ENCODE data around the gene FGFBP2.

The FGFBP2 gene

GRCh38 chr4:15935504-15936402, 27.2 kb downstream of the FGFBP2 start:
- Histone ChIP-seq H3K27me3 (replicated peaks; ENCODE audit: control insufficient read depth, insufficient read depth, low read length, poor library complexity, severe bottlenecking) (no peaks in the 10 kb centered on the region), H3K36me3 (ENCODE audit: control insufficient read depth, insufficient read depth, low read length) (no peaks in the 10 kb centered on the region), H3K4me1 (ENCODE audit: control insufficient read depth, insufficient read depth, low read length, poor library complexity, severe bottlenecking) (no peaks in the 10 kb centered on the region), H3K27ac (ENCODE audit: insufficient read depth, low read length, poor library complexity, severe bottlenecking) (no peak overlapping the region), H3K9me3 (ENCODE audit: control insufficient read depth, low read length) (no peaks in the 10 kb centered on the region), H3K4me3 (ENCODE audit: insufficient read depth, low read depth, low read length, poor library complexity, severe bottlenecking) (no peak overlapping the region)
- no peak for DNase-seq

GRCh38 chr4:15934259-15934658, 28.7 kb downstream of the FGFBP2 start:
- DNase-seq = no peak
- no peaks in the 10 kb centered on the region for H3K27me3 ChIP-seq (replicated peaks; ENCODE audit: control insufficient read depth, insufficient read depth, low read length, poor library complexity, severe bottlenecking)
- H3K27ac ChIP-seq (ENCODE audit: insufficient read depth, low read length, poor library complexity, severe bottlenecking) = no peak overlapping the region
- no peak overlapping the region for H3K4me3 ChIP-seq (ENCODE audit: insufficient read depth, low read depth, low read length, poor library complexity, severe bottlenecking)
- H3K36me3 ChIP-seq (ENCODE audit: control insufficient read depth, insufficient read depth, low read length) = no peaks in the 10 kb centered on the region
- H3K4me1 ChIP-seq (ENCODE audit: control insufficient read depth, insufficient read depth, low read length, poor library complexity, severe bottlenecking) = no peaks in the 10 kb centered on the region
- H3K9me3 ChIP-seq (ENCODE audit: control insufficient read depth, low read length) = no peaks in the 10 kb centered on the region

GRCh38 chr4:15931451-15932210, 31.3 kb downstream of the FGFBP2 start:
- Histone ChIP-seq H3K27ac (ENCODE audit: insufficient read depth, low read length, poor library complexity, severe bottlenecking) (no peak overlapping the region), H3K27me3 (replicated peaks; ENCODE audit: control insufficient read depth, insufficient read depth, low read length, poor library complexity, severe bottlenecking) (no peaks in the 10 kb centered on the region), H3K36me3 (ENCODE audit: control insufficient read depth, insufficient read depth, low read length) (no peaks in the 10 kb centered on the region), H3K4me3 (ENCODE audit: insufficient read depth, low read depth, low read length, poor library complexity, severe bottlenecking) (no peak overlapping the region), H3K9me3 (ENCODE audit: control insufficient read depth, low read length) (no peaks in the 10 kb centered on the region), H3K4me1 (ENCODE audit: control insufficient read depth, insufficient read depth, low read length, poor library complexity, severe bottlenecking) (no peaks in the 10 kb centered on the region)
- DNase-seq = no peak

GRCh38 chr4:15930314-15930713, 32.7 kb downstream of the FGFBP2 start:
- Histone ChIP-seq H3K9me3 (ENCODE audit: control insufficient read depth, low read length) (no peaks in the 10 kb centered on the region), H3K27ac (ENCODE audit: insufficient read depth, low read length, poor library complexity, severe bottlenecking) (no peak overlapping the region), H3K4me3 (ENCODE audit: insufficient read depth, low read depth, low read length, poor library complexity, severe bottlenecking) (no peak overlapping the region), H3K36me3 (ENCODE audit: control insufficient read depth, insufficient read depth, low read length) (no peaks in the 10 kb centered on the region), H3K27me3 (replicated peaks; ENCODE audit: control insufficient read depth, insufficient read depth, low read length, poor library complexity, severe bottlenecking) (no peaks in the 10 kb centered on the region), H3K4me1 (ENCODE audit: control insufficient read depth, insufficient read depth, low read length, poor library complexity, severe bottlenecking) (no peaks in the 10 kb centered on the region)
- DNase-seq = no peak

GRCh38 chr4:15929540-15929939, 33.4 kb downstream of the FGFBP2 start:
- no peaks in the 10 kb centered on the region for H3K27me3 ChIP-seq (replicated peaks; ENCODE audit: control insufficient read depth, insufficient read depth, low read length, poor library complexity, severe bottlenecking)
- no peaks in the 10 kb centered on the region for H3K36me3 ChIP-seq (ENCODE audit: control insufficient read depth, insufficient read depth, low read length)
- no peak overlapping the region for H3K4me3 ChIP-seq (ENCODE audit: insufficient read depth, low read depth, low read length, poor library complexity, severe bottlenecking)
- no peak for DNase-seq
- H3K4me1 ChIP-seq (ENCODE audit: control insufficient read depth, insufficient read depth, low read length, poor library complexity, severe bottlenecking) = no peaks in the 10 kb centered on the region
- no peaks in the 10 kb centered on the region for H3K9me3 ChIP-seq (ENCODE audit: control insufficient read depth, low read length)
- no peak overlapping the region for H3K27ac ChIP-seq (ENCODE audit: insufficient read depth, low read length, poor library complexity, severe bottlenecking)

- Histone ChIP-seq H3K36me3 (ENCODE audit: control insufficient read depth, insufficient read depth, low read length) (no peaks in the 10 kb centered on the region), H3K4me3 (ENCODE audit: insufficient read depth, low read depth, low read length, poor library complexity, severe bottlenecking) (no peak overlapping the region), H3K4me1 (ENCODE audit: control insufficient read depth, insufficient read depth, low read length, poor library complexity, severe bottlenecking) (no peaks in the 10 kb centered on the region), H3K9me3 (ENCODE audit: control insufficient read depth, low read length) (no peaks in the 10 kb centered on the region), H3K27me3 (replicated peaks; ENCODE audit: control insufficient read depth, insufficient read depth, low read length, poor library complexity, severe bottlenecking) (no peaks in the 10 kb centered on the region), H3K27ac (ENCODE audit: insufficient read depth, low read length, poor library complexity, severe bottlenecking) (no peak overlapping the region)
- no peak for DNase-seq
Observed at GRCh38 chr4:15928883-15929282, 34.1 kb downstream of the FGFBP2 start.

GRCh38 chr4:15926486-15926885, 36.5 kb downstream of the FGFBP2 start:
- no peaks in the 10 kb centered on the region for H3K36me3 ChIP-seq (ENCODE audit: control insufficient read depth, insufficient read depth, low read length)
- no peak for DNase-seq
- no peaks in the 10 kb centered on the region for H3K27me3 ChIP-seq (replicated peaks; ENCODE audit: control insufficient read depth, insufficient read depth, low read length, poor library complexity, severe bottlenecking)
- no peaks in the 10 kb centered on the region for H3K9me3 ChIP-seq (ENCODE audit: control insufficient read depth, low read length)
- H3K27ac ChIP-seq (ENCODE audit: insufficient read depth, low read length, poor library complexity, severe bottlenecking) = no peak overlapping the region
- H3K4me1 ChIP-seq (ENCODE audit: control insufficient read depth, insufficient read depth, low read length, poor library complexity, severe bottlenecking) = no peaks in the 10 kb centered on the region
- no peak overlapping the region for H3K4me3 ChIP-seq (ENCODE audit: insufficient read depth, low read depth, low read length, poor library complexity, severe bottlenecking)

GRCh38 chr4:15925830-15926229, 37.1 kb downstream of the FGFBP2 start:
- Histone ChIP-seq H3K4me3 (ENCODE audit: insufficient read depth, low read depth, low read length, poor library complexity, severe bottlenecking) (no peak overlapping the region), H3K27ac (ENCODE audit: insufficient read depth, low read length, poor library complexity, severe bottlenecking) (no peak overlapping the region), H3K9me3 (ENCODE audit: control insufficient read depth, low read length) (no peaks in the 10 kb centered on the region), H3K36me3 (ENCODE audit: control insufficient read depth, insufficient read depth, low read length) (no peaks in the 10 kb centered on the region), H3K27me3 (replicated peaks; ENCODE audit: control insufficient read depth, insufficient read depth, low read length, poor library complexity, severe bottlenecking) (no peaks in the 10 kb centered on the region), H3K4me1 (ENCODE audit: control insufficient read depth, insufficient read depth, low read length, poor library complexity, severe bottlenecking) (no peaks in the 10 kb centered on the region)
- no peak for DNase-seq

GRCh38 chr4:15921592-15921932, 41.4 kb downstream of the FGFBP2 start:
- Histone ChIP-seq H3K4me1 (ENCODE audit: control insufficient read depth, insufficient read depth, low read length, poor library complexity, severe bottlenecking) (no peaks in the 10 kb centered on the region), H3K27ac (ENCODE audit: insufficient read depth, low read length, poor library complexity, severe bottlenecking) (no peak overlapping the region), H3K27me3 (replicated peaks; ENCODE audit: control insufficient read depth, insufficient read depth, low read length, poor library complexity, severe bottlenecking) (no peaks in the 10 kb centered on the region)

More at GRCh38 chr4:15921592-15921932, 41.4 kb downstream of the FGFBP2 start:
- DNase-seq = no peak
- Histone ChIP-seq H3K36me3 (ENCODE audit: control insufficient read depth, insufficient read depth, low read length) (no peaks in the 10 kb centered on the region), H3K9me3 (ENCODE audit: control insufficient read depth, low read length) (no peaks in the 10 kb centered on the region), H3K4me3 (ENCODE audit: insufficient read depth, low read depth, low read length, poor library complexity, severe bottlenecking) (no peak overlapping the region)

Data from effector memory CD4-positive, alpha-beta T cell (primary cell).